Right lobe of liver (tissue), 6 donors: ENCODE data around the gene MCHR1. TPM values are rescaled to one million over a fixed set of nuclear protein-coding genes. Genes with fewer than 3 reads are reported as not detected.

ENCODE experiments used
- ATAC-seq, 4 donors: fragments of 200-7000 bp; cut with Tn5 transposase; one replicate each; pipeline ENCODE4 v1.9.1; 2020; ENCODE audit warnings: mild to moderate bottlenecking in 4 of 4, moderate library complexity in 4 of 4
- DNase-seq, 3 donors: peaks; one replicate each; pipeline ENCODE4 v3.0.0-alpha.2; 2020
- H3K27ac ChIP-seq, 3 donors: fragments of 200-600 bp; one replicate each; pipeline ENCODE4 v1.8.0; 2022
- H3K27me3 ChIP-seq, 2 donors: fragments of 200-600 bp; one replicate each; pipeline ENCODE4 v1.8.0; 2022
- H3K36me3 ChIP-seq, 4 donors: fragments of 200-600 bp; sonication (generic) in 1 of 4; one replicate each; pipeline versions ENCODE4 v1.5.1 to v1.8.0; 2017 to 2022; ENCODE audit warnings: control low read depth in 1 of 4
- H3K4me1 ChIP-seq, 4 donors: fragments of 200-600 bp; sonication (generic) in 1 of 4; one replicate each; pipeline versions ENCODE4 v1.5.1 to v1.8.0; 2017 to 2022; ENCODE audit warnings: control low read depth in 1 of 4
- H3K4me3 ChIP-seq, 3 donors: fragments of 200-600 bp; one replicate each; pipeline ENCODE4 v1.8.0; 2022
- H3K9me3 ChIP-seq, 4 donors: fragments of 200-600 bp; sonication (generic) in 1 of 4; one replicate each; pipeline versions ENCODE4 v1.5.1 to v1.8.0; 2017 to 2022; ENCODE audit warnings: control low read depth in 1 of 4
- POLR2A ChIP-seq: fragments of 450-650 bp; IDR thresholded peaks from one replicate; pipeline ENCODE4 v1.6.1; 2017; ENCODE audit warnings: antibody characterized with exemption, mild to moderate bottlenecking
- WGBS: methylation state at CpG from one replicate; pipeline ENCODE4 v1.1.6; 2018; ENCODE audit warnings: low coverage, low lambda C conversion rate; ENCODE audit not compliant: insufficient coverage; ENCODE audit errors: missing lambda C conversion rate; 5-methylcytosine and 5-hydroxymethylcytosine counted together
- intact Hi-C, 2 donors: fragments of 100-400 bp; cut with DNase I; formaldehyde crosslinking; loops; one replicate each; pipeline versions ENCODE4 v1.11.2 to v1.14.1; 2022
- total RNA-seq, 6 experiments: library from RNA; depleted of rRNA in 2 of 6; stranded (reverse); fragments of >200 nt in 2 of 6; fragmentation: NEBNext Ultra II Directional in 3 of 6; extraction: Animal tissue kit (Norgen Biotek cat#: 25700) in 3 of 6; gene quantifications; one replicate each; pipeline versions ENCODE4 v1.1.0 to v1.2.4, GENCODE V29; 2016 to 2023
- TF ChIP-seq, protein P1 (sequence below), 4 donors: fragments of 200-600 bp in 3 of 4; fragments of 450-650 bp in 1 of 4; IDR thresholded peaks; one replicate each; pipeline versions ENCODE4 v1.5.1 to v1.8.0; 2016 to 2022; ENCODE audit warnings: antibody characterized with exemption in 4 of 4, mild to moderate bottlenecking in 2 of 4
- donor health status: DM: no; HTN: yes; CAD: no.
- donor health status: DM: no; HTN: no; CAD: no.
- donor health status: DM: no; HTN: no; CAD: no.
- donor health status: DM: no; HTN: yes; CAD: no.
- donor health status: DM: no; HTN: yes; CAD: no.

The MCHR1 gene
- total RNA-seq, 6 experiments from 2014 or later, result 1.1 to 3.7 (median 1.9) TPM

DNA sequence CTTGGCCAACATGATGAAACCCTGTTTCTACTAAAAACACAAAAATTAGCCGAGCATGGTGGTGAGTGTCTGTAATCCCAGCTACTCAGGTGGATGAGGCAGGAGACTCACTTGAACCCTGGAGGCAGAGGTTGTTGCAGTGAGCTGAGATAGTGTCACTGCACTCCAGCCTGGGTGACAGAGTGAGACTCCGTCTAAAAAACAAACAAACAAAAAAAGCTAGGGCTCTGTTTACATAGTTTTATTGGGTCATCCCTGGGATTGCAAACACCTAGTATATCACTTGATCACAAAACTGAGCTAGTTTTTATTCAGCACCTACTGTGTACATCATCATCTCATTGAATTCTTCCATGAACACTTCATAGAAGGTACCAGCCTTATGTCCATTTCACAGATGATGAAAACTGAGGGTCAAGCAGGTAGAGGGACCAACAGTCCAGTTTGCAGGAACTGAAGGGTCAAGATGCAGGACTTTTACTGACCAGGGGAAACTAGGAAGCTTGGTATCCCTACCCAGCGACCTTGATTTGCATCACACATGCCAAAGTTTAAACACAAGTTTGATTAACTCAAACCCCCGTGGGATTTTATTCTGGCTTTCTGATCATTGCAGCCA, 33.6 kb upstream of the MCHR1 start:
- WGBS, result 6% methylated on average over 3 of the region's 4 CpGs
- Histone ChIP-seq H3K36me3 (no peaks in the 10 kb centered on the region), H3K9me3 (no peaks in the 10 kb centered on the region), H3K27me3 (no peaks in the 10 kb centered on the region), H3K4me3 (no peak overlapping the region), H3K4me1 (peaks cover 0 to 4% (median 0%) of the 10 kb centered on the region in 4 donors), H3K27ac (no peak overlapping the region)
- TF ChIP-seq, protein P1, sequence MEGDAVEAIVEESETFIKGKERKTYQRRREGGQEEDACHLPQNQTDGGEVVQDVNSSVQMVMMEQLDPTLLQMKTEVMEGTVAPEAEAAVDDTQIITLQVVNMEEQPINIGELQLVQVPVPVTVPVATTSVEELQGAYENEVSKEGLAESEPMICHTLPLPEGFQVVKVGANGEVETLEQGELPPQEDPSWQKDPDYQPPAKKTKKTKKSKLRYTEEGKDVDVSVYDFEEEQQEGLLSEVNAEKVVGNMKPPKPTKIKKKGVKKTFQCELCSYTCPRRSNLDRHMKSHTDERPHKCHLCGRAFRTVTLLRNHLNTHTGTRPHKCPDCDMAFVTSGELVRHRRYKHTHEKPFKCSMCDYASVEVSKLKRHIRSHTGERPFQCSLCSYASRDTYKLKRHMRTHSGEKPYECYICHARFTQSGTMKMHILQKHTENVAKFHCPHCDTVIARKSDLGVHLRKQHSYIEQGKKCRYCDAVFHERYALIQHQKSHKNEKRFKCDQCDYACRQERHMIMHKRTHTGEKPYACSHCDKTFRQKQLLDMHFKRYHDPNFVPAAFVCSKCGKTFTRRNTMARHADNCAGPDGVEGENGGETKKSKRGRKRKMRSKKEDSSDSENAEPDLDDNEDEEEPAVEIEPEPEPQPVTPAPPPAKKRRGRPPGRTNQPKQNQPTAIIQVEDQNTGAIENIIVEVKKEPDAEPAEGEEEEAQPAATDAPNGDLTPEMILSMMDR (IDR thresholded peaks at IDR 0.05), result no peak
- TF ChIP-seq POLR2A, result no peak
- ATAC-seq (peak; percentile 7 to 51 (median 22)), DNase-seq (no peak)
- intact Hi-C loops, result loop anchor here in 1 of 2 donors (10.0 kb wide), 1 partner anchor 121 kb away; no protein-coding TSS in a partner anchor

GRCh38 chr22:40648386-40648785, 30.9 kb upstream of the MCHR1 start:
- Histone ChIP-seq H3K9me3 (no peaks in the 10 kb centered on the region), H3K27ac (no peak overlapping the region), H3K4me3 (no peak overlapping the region), H3K4me1 (peaks cover 0 to 4% (median 2%) of the 10 kb centered on the region in 4 donors), H3K27me3 (no peaks in the 10 kb centered on the region), H3K36me3 (no peaks in the 10 kb centered on the region)
- ATAC-seq, result no peak
- no peak for TF ChIP-seq POLR2A
- TF ChIP-seq, protein P1 (IDR thresholded peaks at IDR 0.05), result no peak
- DNase-seq, result no peak
- intact Hi-C loops, result loop anchor here in 1 of 2 donors (10.0 kb wide), 1 partner anchor 124 kb away; no protein-coding TSS in a partner anchor
- 97% methylated on average over 9 of the region's 10 CpGs for WGBS

- peak overlapping the region; percentile 80 to 90 (median 84) for H3K27ac ChIP-seq
- intact Hi-C loops, result no loop called here
- no peak for ATAC-seq
- no peaks in the 10 kb centered on the region for H3K27me3 ChIP-seq
- H3K4me1 ChIP-seq, result peaks cover 0 to 21% (median 4%) of the 10 kb centered on the region in 4 donors
- H3K4me3 ChIP-seq, result no peak overlapping the region
- no peaks in the 10 kb centered on the region for H3K36me3 ChIP-seq
- TF ChIP-seq POLR2A, result no peak
- TF ChIP-seq, protein P1 (IDR thresholded peaks at IDR 0.05), result no peak
- no peak for DNase-seq
- WGBS, result 65% methylated on average over 2 of the region's 2 CpGs
- no peaks in the 10 kb centered on the region for H3K9me3 ChIP-seq
Observed at GRCh38 chr22:40651057-40651456, 28.2 kb upstream of the MCHR1 start.

- WGBS, result 56% methylated on average over 4 of the region's 33 CpGs
- peak overlapping the region; percentile 8 to 48 (median 31) for H3K4me3 ChIP-seq
Observed at GRCh38 chr22:40651563-40652501, 27.5 kb upstream of the MCHR1 start.

More at GRCh38 chr22:40651563-40652501, 27.5 kb upstream of the MCHR1 start:
- DNase-seq (peak; percentile 81 to 88 (median 86)), ATAC-seq (peak; percentile 67 to 84 (median 80))
- H3K36me3 ChIP-seq, result no peaks in the 10 kb centered on the region
- peaks cover 0 to 21% (median 4%) of the 10 kb centered on the region in 4 donors for H3K4me1 ChIP-seq
- TF ChIP-seq POLR2A, result no peak
- TF ChIP-seq, protein P1 (IDR thresholded peaks at IDR 0.05), result no peak
- peak overlapping the region; percentile 80 to 90 (median 84) for H3K27ac ChIP-seq
- H3K27me3 ChIP-seq, result no peaks in the 10 kb centered on the region
- H3K9me3 ChIP-seq, result no peaks in the 10 kb centered on the region
- intact Hi-C loops, result no loop called here
